Activated T-cell treated with anti-CD3 and anti-CD28 coated beads for 48 hours (primary cell): ENCODE results near the gene ITGA1.

ENCODE experiments used
- DNase-seq: peaks from one replicate; pipeline ENCODE4 v3.0.0-alpha.2; 2020; ENCODE audit warnings: low read depth

ITGA1 gene

GRCh38 chr5:52998552-52999313 lies 211.0 kb downstream of the ITGA1 start:
- DNase-seq = no peak

GRCh38 chr5:52999344-52999949 lies 211.7 kb downstream of the ITGA1 start:
- DNase-seq = no peak

GRCh38 chr5:53001541-53001940 lies 213.8 kb downstream of the ITGA1 start:
- DNase-seq = no peak

GRCh38 chr5:53002491-53002890 lies 214.8 kb downstream of the ITGA1 start:
- DNase-seq = no peak

GRCh38 chr5:53003144-53003543 lies 215.4 kb downstream of the ITGA1 start:
- DNase-seq = no peak

GRCh38 chr5:53006911-53007890 lies 219.5 kb downstream of the ITGA1 start:
- DNase-seq = no peak

GRCh38 chr5:53008751-53009150 lies 221.0 kb downstream of the ITGA1 start:
- no peak for DNase-seq
